UCSD-AML1 (cell line): ENCODE data around the gene RADIL.

Experiments
- DNase-seq: peaks from one replicate; lab custom pipeline; 2025; ENCODE audit not compliant: unreplicated experiment; lab: John Stamatoyannopoulos, UW

RADIL gene

GRCh38 chr7:4779118-4779517 is 104.4 kb downstream of the RADIL start:
- DNase-seq, result no peak

- DNase-seq, result peak; percentile 36
Observed at GRCh38 chr7:4775848-4776623, 107.5 kb downstream of the RADIL start.

- peak; percentile 88 for DNase-seq
Observed at GRCh38 chr7:4775250-4775847, 108.2 kb downstream of the RADIL start, which contains the start of gene AP5Z1. Gene AP5Z1, plus strand, starts transcription at chr7:4775623. Its CDS starts 93 bp downstream, at chr7:4775716.

- DNase-seq, result no peak
Observed at GRCh38 chr7:4774658-4775249, 108.8 kb downstream of the RADIL start.

- no peak for DNase-seq
Observed at GRCh38 chr7:4774007-4774406, 109.5 kb downstream of the RADIL start.

- DNase-seq, result no peak
Observed at GRCh38 chr7:4772306-4772705, 111.2 kb downstream of the RADIL start.

- no peak for DNase-seq
Observed at GRCh38 chr7:4771737-4772136, 111.8 kb downstream of the RADIL start.

GRCh38 chr7:4770886-4771285 is 112.6 kb downstream of the RADIL start:
- DNase-seq, result no peak

- no peak for DNase-seq
Observed at GRCh38 chr7:4769761-4770160, 113.8 kb downstream of the RADIL start.

GRCh38 chr7:4768597-4769569 is 114.6 kb downstream of the RADIL start:
- no peak for DNase-seq

GRCh38 chr7:4766666-4767519 is 116.6 kb downstream of the RADIL start:
- DNase-seq, result no peak

- no peak for DNase-seq
Observed at GRCh38 chr7:4765776-4766490, 117.6 kb downstream of the RADIL start.

- DNase-seq, result no peak
Observed at GRCh38 chr7:4764402-4765007, 119.0 kb downstream of the RADIL start.

GRCh38 chr7:4763794-4764185 is 119.7 kb downstream of the RADIL start:
- no peak for DNase-seq

- no peak for DNase-seq
Observed at GRCh38 chr7:4763091-4763793, 120.3 kb downstream of the RADIL start.

- DNase-seq, result no peak
Observed at GRCh38 chr7:4762121-4763055, 121.1 kb downstream of the RADIL start.

GRCh38 chr7:4760952-4761351 is 122.6 kb downstream of the RADIL start:
- DNase-seq, result no peak
